GM12891 (cell line): ENCODE results near the gene DLGAP1.

Experiments
- PAX5 ChIP-seq: IDR thresholded peaks from 2 replicates; pipeline ENCODE4 v1.6.1; 2011; ENCODE audit warnings: low read length, moderate library complexity, mild to moderate bottlenecking; ENCODE audit not compliant: insufficient read depth, severe bottlenecking
- POLR2A ChIP-seq: IDR thresholded peaks from 2 replicates; pipeline ENCODE4 v1.6.1; 2011; ENCODE audit warnings: low read depth, low read length, control low read depth
- POLR2AphosphoS5 ChIP-seq: IDR thresholded peaks from 2 replicates; pipeline ENCODE4 v1.6.1; 2011; ENCODE audit warnings: low read depth, low read length, control low read depth
- POU2F2 ChIP-seq: IDR thresholded peaks from 2 replicates; pipeline ENCODE4 v1.6.1; 2011; ENCODE audit warnings: low read depth, mild to moderate bottlenecking, control low read depth, low read length, moderate library complexity
- SPI1 ChIP-seq: IDR thresholded peaks from 2 replicates; pipeline ENCODE4 v1.6.1; 2011; ENCODE audit warnings: low read depth, low read length, control low read depth
- TAF1 ChIP-seq: IDR thresholded peaks from 2 replicates; pipeline ENCODE4 v1.6.1; 2011; ENCODE audit warnings: low read depth, low read length, control low read depth

- TF ChIP-seq POLR2AphosphoS5 (no peak), POLR2A (no peak), TAF1 (no peak), PAX5 (no peak), SPI1 (no peak), POU2F2 (no peak)
Observed at GRCh38 chr18:4319738-4320677, 135.1 kb downstream of the DLGAP1 start.
